Osteocyte (in vitro differentiated cells): ENCODE results near the gene CNNM2. TPM values are rescaled to one million over a fixed set of nuclear protein-coding genes. Genes with fewer than 3 reads are reported as not detected.
A peak's percentile ranks its signal among the peaks of the same experiment; 100 is the strongest.
"Not testable (repeated sequence)": the region's sequence is repeated elsewhere in the genome, so short reads cannot be mapped to it uniquely, and the experiment has no call there.

Experiments used
- DNase-seq: peaks from one replicate; pipeline ENCODE4 v3.0.0; 2021; ENCODE audit warnings: mixed read lengths; ENCODE audit not compliant: unreplicated experiment; ENCODE audit errors: extremely low spot score
- H3K27ac Mint-ChIP-seq: one replicate; pipeline ENCODE4 v1.8.0; 2021; ENCODE audit warnings: mild to moderate bottlenecking, mixed read lengths; ENCODE audit not compliant: unreplicated experiment
- H3K27me3 Mint-ChIP-seq: one replicate; pipeline ENCODE4 v1.8.0; 2021; ENCODE audit warnings: mixed read lengths; ENCODE audit not compliant: unreplicated experiment
- H3K36me3 Mint-ChIP-seq: one replicate; pipeline ENCODE4 v1.8.0; 2021; ENCODE audit warnings: mixed read lengths; ENCODE audit not compliant: unreplicated experiment
- H3K4me1 Mint-ChIP-seq: one replicate; pipeline ENCODE4 v1.8.0; 2021; ENCODE audit warnings: mixed read lengths; ENCODE audit not compliant: unreplicated experiment
- H3K4me3 Mint-ChIP-seq: one replicate; pipeline ENCODE4 v1.8.0; 2021; ENCODE audit warnings: mild to moderate bottlenecking, moderate library complexity, mixed read lengths; ENCODE audit not compliant: unreplicated experiment
- H3K9me3 Mint-ChIP-seq: one replicate; pipeline ENCODE4 v1.8.0; 2021; ENCODE audit warnings: mixed read lengths; ENCODE audit not compliant: unreplicated experiment
- CTCF ChIP-seq: fragments of 200-600 bp; sonication (generic); IDR thresholded peaks from 2 replicates; pipeline ENCODE4 v1.5.0; 2021; ENCODE audit warnings: antibody characterized with exemption, mild to moderate bottlenecking, moderate library complexity
- total RNA-seq: library from RNA; stranded (reverse); gene quantifications from 2 replicates; pipeline ENCODE4 v1.2.1, GENCODE V29; 2021

The CNNM2 gene
- total RNA-seq, 1 donor from 2014 or later = 11.7 TPM

GRCh38 chr10:102970562-102971340, 52.7 kb downstream of the CNNM2 start:
- H3K36me3 Mint-ChIP-seq = no peaks in the 10 kb centered on the region
- H3K9me3 Mint-ChIP-seq = no peaks in the 10 kb centered on the region
- no peak overlapping the region for H3K27ac Mint-ChIP-seq
- H3K27me3 Mint-ChIP-seq = no peaks in the 10 kb centered on the region
- peaks cover 2% of the 10 kb centered on the region for H3K4me1 Mint-ChIP-seq
- TF ChIP-seq CTCF = no peak
- no peak for DNase-seq
- H3K4me3 Mint-ChIP-seq = no peak overlapping the region

GRCh38 chr10:102975483-102976379, 57.6 kb downstream of the CNNM2 start:
- Mint-ChIP-seq H3K27me3 (no peaks in the 10 kb centered on the region), H3K27ac (peak overlapping the region; percentile 11), H3K36me3 (no peaks in the 10 kb centered on the region), H3K4me1 (peaks cover 11% of the 10 kb centered on the region), H3K9me3 (no peaks in the 10 kb centered on the region), H3K4me3 (no peak overlapping the region)
- DNase-seq = no peak
- TF ChIP-seq CTCF = no peak

- H3K4me1 Mint-ChIP-seq = peaks cover 11% of the 10 kb centered on the region
- not testable (repeated sequence) for DNase-seq, H3K36me3 Mint-ChIP-seq
Observed at GRCh38 chr10:102976380-102976726, 58.3 kb downstream of the CNNM2 start.

GRCh38 chr10:102982296-102982695, 64.2 kb downstream of the CNNM2 start:
- H3K4me3 Mint-ChIP-seq = no peak overlapping the region
- no peak for TF ChIP-seq CTCF
- H3K9me3 Mint-ChIP-seq = no peaks in the 10 kb centered on the region
- no peak for DNase-seq
- no peaks in the 10 kb centered on the region for H3K27me3 Mint-ChIP-seq
- H3K27ac Mint-ChIP-seq = no peak overlapping the region
- no peaks in the 10 kb centered on the region for H3K4me1 Mint-ChIP-seq
- H3K36me3 Mint-ChIP-seq = peaks cover 3% of the 10 kb centered on the region

More at GRCh38 chr10:102976380-102976726, 58.3 kb downstream of the CNNM2 start:
- not testable (repeated sequence) for H3K27me3 Mint-ChIP-seq, H3K4me3 Mint-ChIP-seq, H3K27ac Mint-ChIP-seq, H3K9me3 Mint-ChIP-seq

GRCh38 chr10:102984086-102984485, 66.0 kb downstream of the CNNM2 start:
- TF ChIP-seq CTCF = no peak
- H3K4me3 Mint-ChIP-seq = no peak overlapping the region
- H3K27ac Mint-ChIP-seq = no peak overlapping the region
- H3K4me1 Mint-ChIP-seq = peaks cover 6% of the 10 kb centered on the region
- no peak for DNase-seq
- H3K9me3 Mint-ChIP-seq = no peaks in the 10 kb centered on the region
- peaks cover 3% of the 10 kb centered on the region for H3K36me3 Mint-ChIP-seq
- H3K27me3 Mint-ChIP-seq = no peaks in the 10 kb centered on the region
